Adrenal gland (tissue), 5 donors: ENCODE results near the gene PIK3IP1.

ENCODE experiments used
- CTCF ChIP-seq, 6 experiments: fragments of 450-650 bp in 4 of 6; fragments of 200-600 bp in 2 of 6; sonication (generic) in 1 of 6; IDR thresholded peaks; 1 replicate in 5 of 6; 2 replicates in 1 of 6; pipeline versions ENCODE4 v1.5.1 to v1.8.0; 2016 to 2021; ENCODE audit warnings: antibody characterized with exemption in 6 of 6, mild to moderate bottlenecking in 2 of 6, moderate library complexity in 1 of 6
- POLR2A ChIP-seq, 2 donors: fragments of 450-650 bp; IDR thresholded peaks; one replicate each; pipeline ENCODE4 v1.6.1; 2017; ENCODE audit warnings: antibody characterized with exemption in 2 of 2, mild to moderate bottlenecking in 2 of 2, moderate library complexity in 1 of 2
- donor health status: DM: no; HTN: no; CAD: no.

DNA sequence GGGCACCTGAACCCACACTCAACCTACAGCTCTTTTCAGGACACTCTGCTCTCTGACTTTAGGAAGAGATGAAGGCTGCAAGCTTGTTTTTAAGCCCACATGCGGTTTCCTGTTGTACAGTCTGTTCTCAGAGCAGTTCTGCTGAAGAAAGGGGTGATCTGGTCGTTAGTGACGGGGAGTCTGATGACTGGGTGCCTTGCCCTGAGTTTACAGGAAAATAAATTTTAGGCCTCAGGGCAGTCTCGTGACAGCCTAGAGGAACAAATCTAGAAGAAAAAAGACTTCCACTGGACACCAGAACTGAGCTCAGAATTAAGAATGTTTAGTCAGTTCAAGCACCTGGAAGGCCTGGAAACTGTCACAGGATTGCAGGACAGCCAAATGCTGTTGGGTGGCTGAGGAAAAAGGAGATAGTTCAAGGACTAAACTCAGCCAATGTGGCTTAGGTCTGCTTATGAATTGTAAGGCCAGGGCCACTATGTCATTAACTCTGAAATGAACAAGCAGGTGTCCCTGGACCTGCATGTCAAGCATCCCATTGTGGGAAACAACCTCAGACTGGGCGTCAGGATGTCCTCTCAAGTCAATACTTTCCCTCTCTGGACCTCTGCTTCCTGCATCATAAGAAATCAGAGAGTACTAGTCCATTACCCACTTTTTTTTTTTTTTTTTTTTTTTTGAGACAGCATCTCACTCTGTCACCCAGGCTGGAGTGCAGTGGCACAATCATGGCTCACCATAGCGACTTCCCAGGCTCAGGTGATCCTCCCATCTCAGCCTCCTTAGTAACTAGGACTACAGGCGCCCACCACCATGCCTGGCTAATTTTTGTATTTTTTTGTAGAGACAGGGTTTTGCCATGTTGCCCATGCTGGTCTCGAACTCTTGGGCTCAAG lies 5.7 kb downstream of the PIK3IP1 start:
- no peak for TF ChIP-seq CTCF (IDR thresholded peaks at IDR 0.05)
- no peak for TF ChIP-seq POLR2A (IDR thresholded peaks at IDR 0.05)
